SK-N-SH treated with all-trans-retinoic acid at 6 μM for 48 hours (cell line): ENCODE data around the gene DGAT2.

Experiments used
- ATAC-seq: fragments of 200-7000 bp; cut with Tn5 transposase; 3 replicates; pipeline ENCODE4 v1.9.1; 2020; ENCODE audit warnings: mild to moderate bottlenecking, moderate library complexity
- ARNTL ChIP-seq: fragments of 450-650 bp; formaldehyde crosslinking; IDR thresholded peaks from 2 replicates; pipeline ENCODE4 v1.5.0; 2020; ENCODE audit warnings: low read depth, mild to moderate bottlenecking, moderate library complexity, borderline replicate concordance
- BACH2 ChIP-seq: fragments of 250-450 bp; sonication (Bioruptor Pico); IDR thresholded peaks from 2 replicates; pipeline ENCODE4 v1.9.0; 2021; ENCODE audit warnings: mild to moderate bottlenecking, borderline replicate concordance
- CREB5 ChIP-seq: fragments of 250-450 bp; sonication (Bioruptor Pico); IDR thresholded peaks from 2 replicates; pipeline ENCODE4 v1.5.1; 2020; ENCODE audit warnings: low read depth, mild to moderate bottlenecking, moderate library complexity
- CSDC2 ChIP-seq: fragments of 250-450 bp; sonication (Bioruptor Pico); IDR thresholded peaks from 2 replicates; pipeline ENCODE4 v1.5.0; 2020; ENCODE audit warnings: mild to moderate bottlenecking, moderate library complexity
- CSRNP3 ChIP-seq: fragments of 250-450 bp; sonication (Bioruptor Pico); IDR thresholded peaks from 2 replicates; pipeline ENCODE4 v1.5.1; 2021; ENCODE audit warnings: mild to moderate bottlenecking, moderate library complexity
- ESRRG ChIP-seq: fragments of 250-450 bp; sonication (Bioruptor Pico); IDR thresholded peaks from 2 replicates; pipeline ENCODE4 v1.6.1; 2021; ENCODE audit warnings: mild to moderate bottlenecking
- GLIS3 ChIP-seq: fragments of 250-450 bp; sonication (Bioruptor Pico); IDR thresholded peaks from 2 replicates; pipeline ENCODE4 v1.5.0; 2020; ENCODE audit warnings: mild to moderate bottlenecking, moderate library complexity
- ISL1 ChIP-seq: fragments of 250-450 bp; sonication (Bioruptor Pico); IDR thresholded peaks from 2 replicates; pipeline ENCODE4 v2.1.2; 2022; ENCODE audit warnings: mild to moderate bottlenecking, moderate library complexity
- PATZ1 ChIP-seq: fragments of 250-450 bp; sonication (Bioruptor Pico); IDR thresholded peaks from 2 replicates; pipeline ENCODE4 v1.8.0; 2020; ENCODE audit warnings: mild to moderate bottlenecking, moderate library complexity, borderline replicate concordance
- POU6F1 ChIP-seq: fragments of 250-450 bp; sonication (Bioruptor Pico); IDR thresholded peaks from 2 replicates; pipeline ENCODE4 v1.8.0; 2021; ENCODE audit warnings: low read depth, mild to moderate bottlenecking, moderate library complexity, borderline replicate concordance
- PPARA ChIP-seq: fragments of 250-450 bp; sonication (Bioruptor Pico); IDR thresholded peaks from 2 replicates; pipeline ENCODE4 v1.5.0; 2020; ENCODE audit warnings: mild to moderate bottlenecking, borderline replicate concordance
- RARB ChIP-seq: fragments of 250-450 bp; sonication (Bioruptor Pico); IDR thresholded peaks from 2 replicates; pipeline ENCODE4 v1.8.0; 2021; ENCODE audit warnings: mild to moderate bottlenecking, moderate library complexity
- SNAI2 ChIP-seq: fragments of 250-450 bp; sonication (Bioruptor Pico); IDR thresholded peaks from 2 replicates; pipeline ENCODE4 v1.5.0; 2020; ENCODE audit warnings: mild to moderate bottlenecking, moderate library complexity
- TCF4 ChIP-seq: fragments of 250-450 bp; sonication (Bioruptor Pico); IDR thresholded peaks from 2 replicates; pipeline ENCODE4 v1.8.0; 2021; ENCODE audit warnings: mild to moderate bottlenecking, moderate library complexity, borderline replicate concordance
- TSHZ2 ChIP-seq: fragments of 250-450 bp; sonication (Bioruptor Pico); IDR thresholded peaks from 2 replicates; pipeline ENCODE4 v1.5.0; 2020; ENCODE audit warnings: mild to moderate bottlenecking, moderate library complexity
- ZC3H10 ChIP-seq: fragments of 250-450 bp; sonication (Bioruptor Pico); IDR thresholded peaks from 2 replicates; pipeline ENCODE4 v1.5.1; 2021; ENCODE audit warnings: mild to moderate bottlenecking, moderate library complexity
- ZFP3 ChIP-seq: fragments of 250-450 bp; sonication (Bioruptor Pico); IDR thresholded peaks from 2 replicates; pipeline ENCODE4 v1.5.0; 2020; ENCODE audit warnings: mild to moderate bottlenecking, moderate library complexity
- ZFP30 ChIP-seq: fragments of 450-650 bp; formaldehyde crosslinking; IDR thresholded peaks from 2 replicates; pipeline ENCODE4 v1.5.0; 2022; ENCODE audit warnings: mild to moderate bottlenecking, moderate library complexity
- ZNF565 ChIP-seq: fragments of 450-650 bp; formaldehyde crosslinking; conservative IDR thresholded peaks from 2 replicates; pipeline ENCODE4 v1.5.0; 2020; ENCODE audit warnings: low read depth, mild to moderate bottlenecking, moderate library complexity
- ZNF70 ChIP-seq: fragments of 450-650 bp; formaldehyde crosslinking; IDR thresholded peaks from 2 replicates; pipeline ENCODE4 v1.5.0; 2020; ENCODE audit warnings: mild to moderate bottlenecking, moderate library complexity

Gene DGAT2

GRCh38 chr11:75784506-75784905 lies 15.9 kb downstream of the DGAT2 start:
- TF ChIP-seq ESRRG (no peak), CREB5 (CRISPR knock-in tag) (no peak), PPARA (CRISPR knock-in tag) (no peak), ZNF565 (no peak), RARB (CRISPR knock-in tag) (no peak), GLIS3 (CRISPR knock-in tag) (no peak), ARNTL (CRISPR knock-in tag) (no peak), ZFP3 (no peak), TCF4 (no peak), ZFP30 (CRISPR knock-in tag) (no peak), ZC3H10 (CRISPR knock-in tag) (no peak), ZNF70 (no peak), ISL1 (CRISPR knock-in tag) (no peak), BACH2 (no peak), TSHZ2 (CRISPR knock-in tag) (no peak)
- TF ChIP-seq, all 23 proteins: peak for 0
- no peak for ATAC-seq

- TF ChIP-seq BACH2 (no peak), GLIS3 (CRISPR knock-in tag) (no peak), CSRNP3 (CRISPR knock-in tag) (no peak), ZNF565 (no peak)
- no peak for ATAC-seq
Measured at GRCh38 chr11:75785187-75785586, 16.6 kb downstream of the DGAT2 start.

GRCh38 chr11:75786101-75786736 lies 17.6 kb downstream of the DGAT2 start:
- ATAC-seq, result no peak

GRCh38 chr11:75789521-75789920 lies 20.9 kb downstream of the DGAT2 start:
- no peak for ATAC-seq
- TF ChIP-seq CSRNP3 (CRISPR knock-in tag) (no peak), ESRRG (no peak), CSDC2 (CRISPR knock-in tag) (no peak), ZNF565 (no peak), PATZ1 (no peak), TCF4 (no peak), ZC3H10 (CRISPR knock-in tag) (no peak), CREB5 (CRISPR knock-in tag) (no peak), ZFP30 (CRISPR knock-in tag) (no peak)

More at GRCh38 chr11:75786101-75786736, 17.6 kb downstream of the DGAT2 start:
- no peak for TF ChIP-seq SNAI2 (CRISPR knock-in tag)
- no peak for TF ChIP-seq BACH2
- TF ChIP-seq POU6F1, result no peak
